ENCODE measurements around the gene TLL2. TPM values are rescaled to one million over a fixed set of nuclear protein-coding genes. Genes with fewer than 3 reads are reported as not detected.

The TLL2 gene
- total and polyA plus RNA-seq, 2 donors (not counting 3 experiments of a cell fraction or from before 2014, with no cell fraction given), result 0.03 to 0.20 TPM

DNA sequence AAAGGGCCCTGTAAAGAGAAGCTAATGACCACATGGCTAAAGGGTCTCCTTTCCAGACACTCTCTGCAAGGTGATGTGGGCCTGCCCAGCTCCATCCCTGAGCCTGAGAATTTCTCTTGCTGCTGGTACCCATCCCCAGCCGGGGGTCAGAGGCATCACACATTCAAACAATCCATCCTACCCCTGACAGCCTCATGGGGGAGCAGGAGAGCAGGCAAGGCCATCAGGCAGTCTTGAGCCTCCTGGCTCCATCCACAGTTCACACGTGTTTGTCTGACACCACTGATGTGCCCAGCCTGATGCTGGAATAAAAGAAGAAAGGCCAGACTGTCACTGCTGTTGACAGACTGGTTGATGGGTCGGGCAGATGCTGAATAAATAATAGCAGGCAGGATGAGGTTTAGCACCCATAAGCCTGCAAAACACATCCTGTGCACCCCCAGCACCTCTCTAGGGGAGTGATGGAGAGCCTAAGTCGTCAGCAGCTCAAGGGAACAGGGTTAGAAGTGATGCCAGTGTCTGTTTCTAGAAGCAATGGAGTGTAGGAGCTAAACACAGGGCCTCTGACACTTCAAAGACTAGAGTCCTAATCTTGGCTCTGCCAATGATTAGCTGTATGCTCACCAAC lies 43.5 kb downstream of the TLL2 start:
- Histone ChIP-seq H3K4me3 (replicated peaks in 1 of 3; ENCODE audit: insufficient read depth in 1 of 3, low read depth in 1 of 3, low read length in 3 of 3) (no peak overlapping the region), H2AFZ (ENCODE audit: low read depth, low read length) (no peak overlapping the region), H3K79me2 (ENCODE audit: control insufficient read depth, insufficient read depth, low read length) (no peaks in the 10 kb centered on the region), H3K9me3 (replicated peaks; ENCODE audit: control insufficient read depth, insufficient read depth, low read length) (no peaks in the 10 kb centered on the region), H3K4me2 (ENCODE audit: insufficient read depth, low read length) (no peak overlapping the region), H3K4me1 (ENCODE audit: control insufficient read depth, extremely low read depth, insufficient read depth, low read length) (no peaks in the 10 kb centered on the region), H4K20me1 (replicated peaks; ENCODE audit: control insufficient read depth, extremely low read depth, insufficient read depth, low read length) (no peaks in the 10 kb centered on the region), H3K36me3 (ENCODE audit: control insufficient read depth in 2 of 2, extremely low read depth in 1 of 2, insufficient read depth in 2 of 2, low read length in 2 of 2) (no peaks in the 10 kb centered on the region), H3K27ac (ENCODE audit: insufficient read depth, low read depth, low read length) (no peak overlapping the region), H3K27me3 (ENCODE audit: control insufficient read depth in 2 of 2, insufficient read depth in 2 of 2, low read length in 2 of 2) (peaks cover 0 to 6% of the 10 kb centered on the region in 2 experiments), H3K9me1 (replicated peaks; ENCODE audit: control insufficient read depth, extremely low read depth, insufficient read depth, low read length) (no peaks in the 10 kb centered on the region), H3K9ac (replicated peaks; ENCODE audit: extremely low read depth, insufficient read depth, low read length) (no peak overlapping the region)
- DNase-seq (ENCODE audit: low read depth, low spot score) (peak; percentile 36), FAIRE-seq (peak; percentile 69)
- BruUV-seq (replicated peaks), result no TSS peak
- no peak for TF ChIP-seq MAX (IDR thresholded peaks at IDR 0.05; ENCODE audit: insufficient read depth, insufficient read length)
- TF ChIP-seq, protein P1, sequence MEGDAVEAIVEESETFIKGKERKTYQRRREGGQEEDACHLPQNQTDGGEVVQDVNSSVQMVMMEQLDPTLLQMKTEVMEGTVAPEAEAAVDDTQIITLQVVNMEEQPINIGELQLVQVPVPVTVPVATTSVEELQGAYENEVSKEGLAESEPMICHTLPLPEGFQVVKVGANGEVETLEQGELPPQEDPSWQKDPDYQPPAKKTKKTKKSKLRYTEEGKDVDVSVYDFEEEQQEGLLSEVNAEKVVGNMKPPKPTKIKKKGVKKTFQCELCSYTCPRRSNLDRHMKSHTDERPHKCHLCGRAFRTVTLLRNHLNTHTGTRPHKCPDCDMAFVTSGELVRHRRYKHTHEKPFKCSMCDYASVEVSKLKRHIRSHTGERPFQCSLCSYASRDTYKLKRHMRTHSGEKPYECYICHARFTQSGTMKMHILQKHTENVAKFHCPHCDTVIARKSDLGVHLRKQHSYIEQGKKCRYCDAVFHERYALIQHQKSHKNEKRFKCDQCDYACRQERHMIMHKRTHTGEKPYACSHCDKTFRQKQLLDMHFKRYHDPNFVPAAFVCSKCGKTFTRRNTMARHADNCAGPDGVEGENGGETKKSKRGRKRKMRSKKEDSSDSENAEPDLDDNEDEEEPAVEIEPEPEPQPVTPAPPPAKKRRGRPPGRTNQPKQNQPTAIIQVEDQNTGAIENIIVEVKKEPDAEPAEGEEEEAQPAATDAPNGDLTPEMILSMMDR (IDR thresholded peaks at IDR 0.05; ENCODE audit: extremely low read depth in 1 of 2, insufficient read depth in 1 of 2, low read depth in 1 of 2, low read length in 2 of 2), result peak; percentile 40 to 70
- intact Hi-C loops (cut with micrococcal nuclease), result no loop called here
- CTCF ChIA-PET, result interaction anchor here (0.9 to 1.9 kb wide), 5 partner anchors 19 to 274 kb away, joined by 3 to 6 read pairs (median 3); partner anchors contain the start of gene TLL2
- POLR2A ChIA-PET, result no interaction called here
- dilution Hi-C loops (cut with MboI; ENCODE audit: extremely low pct_ligation_motif_present, low sequenced_read_pairs), result no loop called here

DNA sequence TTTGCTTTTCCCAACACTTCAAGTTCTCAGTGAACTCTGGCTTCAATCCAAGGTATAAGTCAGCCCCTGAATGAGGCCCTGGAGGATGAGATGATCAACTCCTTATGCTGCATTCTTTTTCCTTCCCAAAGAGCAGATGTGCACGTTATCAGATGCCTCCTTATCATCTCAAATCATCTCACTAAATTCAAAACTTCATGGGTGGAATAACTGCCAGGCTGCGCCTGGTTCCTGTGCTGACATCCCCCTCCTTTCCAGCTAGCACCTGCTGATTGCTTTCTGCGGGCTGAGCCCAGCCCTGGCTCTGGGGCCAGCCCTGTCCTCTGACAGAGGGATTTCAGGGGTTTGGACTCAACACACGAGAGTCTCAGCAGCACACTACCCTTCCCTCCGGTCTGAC lies 44.9 kb downstream of the TLL2 start:
- Histone ChIP-seq H3K4me2 (ENCODE audit: insufficient read depth, low read length) (no peak overlapping the region), H3K4me3 (replicated peaks in 1 of 3; ENCODE audit: insufficient read depth in 1 of 3, low read depth in 1 of 3, low read length in 3 of 3) (no peak overlapping the region), H3K27ac (ENCODE audit: insufficient read depth, low read depth, low read length) (no peak overlapping the region), H3K4me1 (ENCODE audit: control insufficient read depth, extremely low read depth, insufficient read depth, low read length) (no peaks in the 10 kb centered on the region), H4K20me1 (replicated peaks; ENCODE audit: control insufficient read depth, extremely low read depth, insufficient read depth, low read length) (no peaks in the 10 kb centered on the region), H2AFZ (ENCODE audit: low read depth, low read length) (no peak overlapping the region), H3K9me3 (replicated peaks; ENCODE audit: control insufficient read depth, insufficient read depth, low read length) (no peaks in the 10 kb centered on the region), H3K79me2 (ENCODE audit: control insufficient read depth, insufficient read depth, low read length) (no peaks in the 10 kb centered on the region), H3K9me1 (replicated peaks; ENCODE audit: control insufficient read depth, extremely low read depth, insufficient read depth, low read length) (no peaks in the 10 kb centered on the region), H3K27me3 (ENCODE audit: control insufficient read depth in 2 of 2, insufficient read depth in 2 of 2, low read length in 2 of 2) (peaks cover 0 to 2% of the 10 kb centered on the region in 2 experiments), H3K9ac (replicated peaks; ENCODE audit: extremely low read depth, insufficient read depth, low read length) (no peak overlapping the region), H3K36me3 (ENCODE audit: control insufficient read depth in 2 of 2, extremely low read depth in 1 of 2, insufficient read depth in 2 of 2, low read length in 2 of 2) (no peaks in the 10 kb centered on the region)
- FAIRE-seq (no peak), DNase-seq (ENCODE audit: low read depth, low spot score) (no peak)
- TF ChIP-seq GATA2 (IDR thresholded peaks at IDR 0.05; ENCODE audit: insufficient read depth, insufficient read length, low read depth, low read length) (no peak), MYC (IDR thresholded peaks at IDR 0.05; ENCODE audit: low read depth, low read length) (no peak), MAX (IDR thresholded peaks at IDR 0.05; ENCODE audit: insufficient read depth, insufficient read length) (no peak), POLR2AphosphoS5 (IDR thresholded peaks at IDR 0.05; ENCODE audit: insufficient read depth, low read depth, low read length) (no peak), FOS (IDR thresholded peaks at IDR 0.05; ENCODE audit: borderline replicate concordance, insufficient read depth, low read length) (no peak), JUN (IDR thresholded peaks at IDR 0.05; ENCODE audit: borderline replicate concordance, insufficient read depth, insufficient read length, low read depth) (no peak), EZH2 (IDR thresholded peaks at IDR 0.05; ENCODE audit: borderline replicate concordance, low read depth, low read length, severe bottlenecking) (no peak), POLR2A (IDR thresholded peaks at IDR 0.05; ENCODE audit: low read depth, low read length) (no peak)
- TF ChIP-seq, protein P1 (IDR thresholded peaks at IDR 0.05; ENCODE audit: extremely low read depth in 1 of 2, insufficient read depth in 1 of 2, low read depth in 1 of 2, low read length in 2 of 2), result no peak
- intact Hi-C loops (cut with micrococcal nuclease) (no loop called here), dilution Hi-C loops (cut with MboI; ENCODE audit: extremely low pct_ligation_motif_present, low sequenced_read_pairs) (no loop called here)
- CTCF ChIA-PET, result interaction anchor here (1.4 kb wide), 3 partner anchors 20 to 239 kb away, joined by 3 to 4 read pairs (median 4); no protein-coding TSS in a partner anchor
- POLR2A ChIA-PET, result no interaction called here
- BruUV-seq (replicated peaks), result no TSS peak
